Measurements from ENCODE around the gene MACIR. TPM values are rescaled to one million over a fixed set of nuclear protein-coding genes. Genes with fewer than 3 reads are reported as not detected.

Gene MACIR
- total RNA-seq, 1 experiment from 2014 or later = 21.0 TPM

DNA sequence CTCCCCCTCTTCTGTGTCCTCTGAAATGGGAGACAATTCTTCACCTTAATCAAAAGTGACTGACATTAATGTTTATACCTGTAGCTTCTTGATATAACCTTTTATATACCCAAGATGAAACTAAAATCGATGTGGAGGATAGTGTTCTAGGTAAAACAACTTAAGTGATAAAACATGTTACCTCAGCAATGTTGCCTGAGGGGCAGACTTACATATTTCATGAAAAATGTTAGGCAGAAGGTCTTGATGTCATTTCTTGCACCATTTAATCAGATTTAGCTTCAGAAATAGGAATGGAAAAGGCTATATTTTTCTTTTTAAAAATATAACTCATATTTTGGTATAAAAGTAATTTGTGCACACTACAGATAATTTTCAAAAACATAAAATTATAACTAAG, 22.7 kb upstream of the MACIR start:
- Histone ChIP-seq H3K9me3 (ENCODE audit: insufficient read depth, low read depth) (peaks cover 4% of the 10 kb centered on the region; the same call in 1 of the 2 replicates), H3K27ac (no peak overlapping the region), H3K36me3 (ENCODE audit: low read depth) (no peaks in the 10 kb centered on the region), H3K27me3 (ENCODE audit: insufficient read depth, low read depth) (no peaks in the 10 kb centered on the region), H3K4me1 (replicated peaks; ENCODE audit: insufficient read depth) (no peaks in the 10 kb centered on the region), H3K4me3 (no peak overlapping the region), H3K79me2 (ENCODE audit: low read depth) (no peaks in the 10 kb centered on the region), H3F3A (ENCODE audit: insufficient read depth, low read depth) (0 out of 2 replicates have a peak, but pooled peaks cover 3% of the 10 kb centered on the region), H2AFZ (no peak overlapping the region), H3K9me2 (ENCODE audit: insufficient read depth) (peaks cover 4% of the 10 kb centered on the region; the same call in 1 of the 2 replicates), H4K20me1 (ENCODE audit: insufficient read depth) (no peaks in the 10 kb centered on the region), H3K4me2 (no peak overlapping the region)
- intact Hi-C loops (cut with micrococcal nuclease; ENCODE audit: unreplicated experiment) = no loop called here
- BruUV-seq (replicated peaks) = no TSS peak
- ChIA-PET POLR2A (ENCODE audit: unreplicated experiment) (no interaction called here), CTCF (no interaction called here)
- TF ChIP-seq EZH2 (IDR thresholded peaks at IDR 0.05; ENCODE audit: low read depth) = no peak
- TF ChIP-seq, protein P1, sequence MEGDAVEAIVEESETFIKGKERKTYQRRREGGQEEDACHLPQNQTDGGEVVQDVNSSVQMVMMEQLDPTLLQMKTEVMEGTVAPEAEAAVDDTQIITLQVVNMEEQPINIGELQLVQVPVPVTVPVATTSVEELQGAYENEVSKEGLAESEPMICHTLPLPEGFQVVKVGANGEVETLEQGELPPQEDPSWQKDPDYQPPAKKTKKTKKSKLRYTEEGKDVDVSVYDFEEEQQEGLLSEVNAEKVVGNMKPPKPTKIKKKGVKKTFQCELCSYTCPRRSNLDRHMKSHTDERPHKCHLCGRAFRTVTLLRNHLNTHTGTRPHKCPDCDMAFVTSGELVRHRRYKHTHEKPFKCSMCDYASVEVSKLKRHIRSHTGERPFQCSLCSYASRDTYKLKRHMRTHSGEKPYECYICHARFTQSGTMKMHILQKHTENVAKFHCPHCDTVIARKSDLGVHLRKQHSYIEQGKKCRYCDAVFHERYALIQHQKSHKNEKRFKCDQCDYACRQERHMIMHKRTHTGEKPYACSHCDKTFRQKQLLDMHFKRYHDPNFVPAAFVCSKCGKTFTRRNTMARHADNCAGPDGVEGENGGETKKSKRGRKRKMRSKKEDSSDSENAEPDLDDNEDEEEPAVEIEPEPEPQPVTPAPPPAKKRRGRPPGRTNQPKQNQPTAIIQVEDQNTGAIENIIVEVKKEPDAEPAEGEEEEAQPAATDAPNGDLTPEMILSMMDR (conservative IDR thresholded peaks at IDR 0.05) = no peak
- DNase-seq = no peak

DNA sequence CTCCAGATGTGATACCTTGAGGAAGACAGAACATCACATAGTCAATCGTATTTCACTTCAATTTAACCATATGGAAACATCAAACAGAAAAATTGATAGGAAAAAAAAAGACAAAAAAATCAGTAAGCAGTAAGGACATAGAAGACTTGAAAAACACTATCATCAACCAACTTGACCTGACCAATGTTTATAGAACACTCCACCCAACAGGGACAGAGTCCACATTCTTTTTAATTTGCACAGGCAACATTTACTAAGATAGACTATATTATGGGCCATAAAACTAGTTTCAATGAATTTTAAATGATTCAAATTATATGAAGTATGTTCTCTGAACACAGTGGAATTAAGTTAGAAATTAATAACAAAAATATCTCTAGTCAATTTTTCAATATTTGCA, 20.8 kb upstream of the MACIR start:
- Histone ChIP-seq H2AFZ (no peak overlapping the region), H3K27ac (no peak overlapping the region), H3K9me3 (ENCODE audit: insufficient read depth, low read depth) (peaks cover 4% of the 10 kb centered on the region; the same call in 1 of the 2 replicates), H3K4me1 (replicated peaks; ENCODE audit: insufficient read depth) (no peaks in the 10 kb centered on the region), H3K4me2 (no peak overlapping the region), H4K20me1 (ENCODE audit: insufficient read depth) (no peaks in the 10 kb centered on the region), H3K27me3 (ENCODE audit: insufficient read depth, low read depth) (no peaks in the 10 kb centered on the region), H3K36me3 (ENCODE audit: low read depth) (no peaks in the 10 kb centered on the region), H3K9me2 (ENCODE audit: insufficient read depth) (peaks cover 4% of the 10 kb centered on the region; the same call in 1 of the 2 replicates), H3K4me3 (no peak overlapping the region), H3K79me2 (ENCODE audit: low read depth) (no peaks in the 10 kb centered on the region), H3F3A (ENCODE audit: insufficient read depth, low read depth) (0 out of 2 replicates have a peak, but pooled peaks cover 3% of the 10 kb centered on the region)
- DNase-seq = no peak
- TF ChIP-seq EZH2 (IDR thresholded peaks at IDR 0.05; ENCODE audit: low read depth) = no peak
- TF ChIP-seq, protein P1 (conservative IDR thresholded peaks at IDR 0.05) = no peak
- CTCF ChIA-PET = no interaction called here
- intact Hi-C loops (cut with micrococcal nuclease; ENCODE audit: unreplicated experiment) = no loop called here
- POLR2A ChIA-PET (ENCODE audit: unreplicated experiment) = no interaction called here
- no TSS peak for BruUV-seq (replicated peaks)

DNA sequence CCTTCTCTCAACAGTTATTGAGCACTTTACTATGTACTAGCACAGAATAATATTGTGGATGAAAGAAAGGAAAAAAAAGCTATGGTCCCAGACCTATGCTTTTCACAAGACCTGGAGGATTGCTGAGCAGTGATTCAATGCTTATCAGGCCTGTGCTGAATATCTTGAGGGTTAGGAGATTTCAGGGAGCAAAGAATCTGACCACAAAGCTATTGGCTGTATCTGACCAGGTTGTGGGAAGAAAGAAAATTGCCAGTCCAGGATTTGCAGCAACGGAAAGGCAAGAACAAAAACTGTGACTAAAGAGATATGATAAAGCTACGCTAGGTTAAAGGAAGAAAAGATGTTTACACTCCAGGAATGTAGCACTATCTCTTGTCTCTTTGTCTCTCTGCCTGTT, 14.9 kb upstream of the MACIR start:
- BruUV-seq (replicated peaks) = no TSS peak
- Histone ChIP-seq H3K27me3 (ENCODE audit: insufficient read depth, low read depth) (no peaks in the 10 kb centered on the region), H4K20me1 (ENCODE audit: insufficient read depth) (no peaks in the 10 kb centered on the region), H3F3A (ENCODE audit: insufficient read depth, low read depth) (no peaks in the 10 kb centered on the region), H3K4me3 (no peak overlapping the region), H3K4me2 (no peak overlapping the region), H3K27ac (no peak overlapping the region), H3K4me1 (replicated peaks; ENCODE audit: insufficient read depth) (no peaks in the 10 kb centered on the region), H3K9me2 (ENCODE audit: insufficient read depth) (no peaks in the 10 kb centered on the region), H3K36me3 (ENCODE audit: low read depth) (no peaks in the 10 kb centered on the region), H3K79me2 (ENCODE audit: low read depth) (no peaks in the 10 kb centered on the region), H2AFZ (no peak overlapping the region), H3K9me3 (ENCODE audit: insufficient read depth, low read depth) (peaks cover 4% of the 10 kb centered on the region; the same call in 1 of the 2 replicates)
- ChIA-PET CTCF (no interaction called here), POLR2A (ENCODE audit: unreplicated experiment) (no interaction called here)
- no peak for TF ChIP-seq EZH2 (IDR thresholded peaks at IDR 0.05; ENCODE audit: low read depth)
- TF ChIP-seq, protein P1 (conservative IDR thresholded peaks at IDR 0.05) = no peak
- intact Hi-C loops (cut with micrococcal nuclease; ENCODE audit: unreplicated experiment) = no loop called here
- no peak for DNase-seq

Measured in PC-9 (cell line).